OCI-M2 (cell line): ENCODE results near the gene ATF2.
"Not testable (repeated sequence)": the region's sequence is repeated elsewhere in the genome, so short reads cannot be mapped to it uniquely, and the experiment has no call there.

Experiments
- DNase-seq: peaks from one replicate; lab custom pipeline; 2025; ENCODE audit not compliant: unreplicated experiment; lab: John Stamatoyannopoulos, UW

Gene ATF2

DNA sequence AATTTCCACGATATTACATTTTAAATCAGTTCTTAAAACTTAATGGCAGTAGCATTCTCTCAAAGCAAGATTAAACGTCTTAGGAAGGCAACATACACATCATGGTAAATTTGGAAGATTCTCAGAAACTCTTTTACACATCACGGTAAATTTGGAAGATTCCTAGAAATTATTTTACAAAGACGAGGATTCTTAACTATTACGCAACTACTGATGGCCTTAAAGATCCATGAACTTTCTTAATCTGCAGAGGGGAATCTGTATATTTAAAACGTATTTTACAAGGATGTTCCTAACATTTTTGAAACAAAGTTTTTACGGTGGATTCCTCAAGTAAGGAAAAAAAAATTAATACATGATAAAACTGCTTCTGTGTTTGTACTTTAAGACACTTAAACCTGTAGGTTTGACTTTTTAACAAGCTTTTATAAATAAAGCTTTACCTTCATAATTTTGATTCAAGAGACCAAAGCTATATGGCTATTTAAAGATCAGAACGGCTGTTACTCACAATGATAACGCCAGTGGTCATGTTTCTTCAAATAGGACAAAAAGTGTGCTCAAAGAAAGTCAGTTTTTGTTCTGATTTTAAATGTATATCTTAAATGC is 1.7 kb downstream of the ATF2 start:
- DNase-seq: no peak

DNA sequence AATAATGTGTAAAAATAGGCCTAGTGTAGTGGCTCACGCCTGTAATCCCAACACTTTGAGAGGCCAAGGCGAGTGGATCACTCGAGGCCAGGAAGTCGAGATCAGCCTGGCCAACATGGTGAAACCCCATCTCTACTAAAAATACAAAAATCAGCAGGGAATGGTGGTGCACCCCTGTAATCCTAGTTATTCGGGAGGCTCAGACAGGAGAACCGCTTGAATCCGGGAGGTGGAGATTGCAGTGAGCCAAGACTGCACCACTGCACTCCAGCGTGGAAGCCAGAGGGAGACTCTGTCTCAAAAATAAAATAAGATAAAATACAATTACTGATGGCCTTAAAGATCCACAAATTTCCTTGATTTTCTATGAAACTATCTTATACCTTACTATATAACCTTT is 3.8 kb downstream of the ATF2 start:
- no peak for DNase-seq

DNA sequence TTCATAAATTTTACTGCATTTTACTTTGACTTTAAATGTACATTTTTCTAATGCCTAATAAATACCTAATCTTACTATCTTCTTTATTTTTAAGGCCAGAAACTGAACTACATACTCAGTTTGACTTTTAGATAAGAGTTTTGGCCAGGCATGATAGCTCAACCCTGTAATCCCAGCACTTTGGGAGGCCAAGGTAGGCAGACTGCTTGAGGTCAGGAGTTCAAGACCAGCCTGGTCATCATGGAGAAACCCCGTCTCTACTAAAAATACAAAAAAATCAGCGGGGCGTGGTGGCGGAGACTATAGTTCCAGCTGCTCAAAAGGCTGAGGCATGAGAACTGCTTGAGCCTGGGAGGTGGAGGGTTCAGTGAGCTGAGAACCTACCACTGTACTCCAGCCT is 9.1 kb downstream of the ATF2 start:
- DNase-seq: no peak

DNA sequence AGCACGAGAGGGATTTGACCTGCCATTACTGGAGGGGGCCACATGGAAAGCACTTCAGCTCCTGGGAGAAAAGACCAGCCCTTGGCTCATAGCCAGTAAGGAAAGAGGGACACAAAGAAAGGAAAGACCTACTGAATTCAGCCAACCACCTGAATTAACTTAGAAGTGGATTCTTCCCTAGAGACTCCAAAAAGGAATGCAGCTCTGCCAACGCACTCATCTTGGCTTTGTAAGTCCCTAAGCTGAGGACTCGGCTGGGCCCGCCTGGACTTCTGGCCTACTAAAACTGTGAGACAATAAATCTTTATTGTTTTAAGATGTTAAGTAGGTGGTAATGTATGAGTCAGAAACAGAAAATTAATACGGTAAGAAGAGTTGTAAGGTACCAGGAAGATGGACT is 11.5 kb downstream of the ATF2 start:
- DNase-seq: no peak

DNA sequence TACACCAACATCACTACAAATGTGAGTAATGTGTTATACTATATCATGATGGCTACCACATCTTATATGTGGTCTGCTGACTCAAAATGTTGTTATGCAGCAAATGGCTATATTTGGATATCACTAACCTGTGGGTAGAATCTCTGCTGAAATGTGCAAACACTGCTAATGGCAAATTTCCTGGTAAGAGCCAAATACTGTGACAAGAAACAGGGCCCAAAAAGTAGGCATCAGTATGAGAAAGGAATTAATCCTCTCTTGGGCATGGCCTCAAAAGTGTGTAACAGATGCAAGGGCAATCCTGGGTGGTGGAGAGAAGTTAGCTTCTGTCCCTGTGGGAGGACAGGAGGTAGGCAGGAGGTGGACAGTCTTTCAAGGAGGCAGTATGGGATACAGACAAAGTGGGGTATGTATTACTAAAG is 13.3 kb downstream of the ATF2 start:
- DNase-seq: no peak

DNA sequence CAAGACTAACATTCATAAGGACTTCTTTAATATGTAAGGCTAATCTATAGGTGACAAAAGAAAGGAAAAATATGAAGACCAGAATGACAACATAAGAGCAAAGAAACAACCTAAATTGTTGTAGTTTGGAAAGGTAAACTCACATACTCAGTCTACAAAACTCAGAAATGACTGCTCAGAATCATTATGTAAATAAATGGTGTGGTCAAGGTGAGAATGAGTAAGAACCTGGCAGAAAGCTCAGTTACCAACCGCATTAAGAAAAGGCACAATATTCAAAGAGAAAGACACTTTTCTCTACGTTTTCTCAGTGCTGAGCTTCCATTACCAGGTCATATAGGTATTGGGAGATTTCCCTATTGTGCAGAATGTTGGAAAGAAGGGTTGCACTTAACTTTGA is 15.8 kb downstream of the ATF2 start:
- no peak for DNase-seq

DNA sequence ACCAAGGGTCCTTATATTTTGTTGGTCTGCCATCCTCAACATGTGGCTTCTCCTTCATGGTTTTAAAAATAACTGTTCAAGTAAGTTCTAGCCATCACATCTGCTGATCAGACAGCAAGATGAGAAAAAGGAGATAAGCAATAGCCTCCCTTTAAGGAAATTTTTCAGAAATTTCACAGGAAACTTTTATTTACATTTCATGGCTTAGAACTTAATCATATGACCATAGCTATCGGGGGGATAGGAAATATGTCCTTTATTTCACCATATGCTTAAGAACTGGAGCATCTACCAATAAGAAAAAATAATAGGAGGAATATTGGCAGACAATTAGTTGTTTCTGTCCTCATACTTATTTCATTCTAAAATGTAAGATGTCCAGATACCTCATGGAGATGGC is 16.2 kb downstream of the ATF2 start:
- no peak for DNase-seq

DNA sequence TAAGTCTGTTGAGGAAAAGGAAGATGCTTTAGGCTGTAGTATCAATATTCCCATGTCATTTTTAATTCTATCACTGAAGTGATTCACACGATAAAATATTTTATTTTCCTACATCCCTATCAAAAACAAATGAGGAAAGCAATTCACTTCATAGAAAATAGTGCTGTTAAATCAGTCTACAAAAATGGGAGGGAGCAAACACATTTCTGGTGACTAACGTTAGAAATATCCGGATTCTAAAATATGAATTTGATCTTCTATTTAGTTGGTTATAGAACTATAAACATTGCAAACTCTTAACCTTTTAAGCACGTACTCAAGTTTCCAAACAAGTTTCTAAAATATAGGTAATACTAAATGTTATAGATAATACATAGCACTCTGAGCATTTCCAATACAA is 20.8 kb downstream of the ATF2 start:
- no peak for DNase-seq

DNA sequence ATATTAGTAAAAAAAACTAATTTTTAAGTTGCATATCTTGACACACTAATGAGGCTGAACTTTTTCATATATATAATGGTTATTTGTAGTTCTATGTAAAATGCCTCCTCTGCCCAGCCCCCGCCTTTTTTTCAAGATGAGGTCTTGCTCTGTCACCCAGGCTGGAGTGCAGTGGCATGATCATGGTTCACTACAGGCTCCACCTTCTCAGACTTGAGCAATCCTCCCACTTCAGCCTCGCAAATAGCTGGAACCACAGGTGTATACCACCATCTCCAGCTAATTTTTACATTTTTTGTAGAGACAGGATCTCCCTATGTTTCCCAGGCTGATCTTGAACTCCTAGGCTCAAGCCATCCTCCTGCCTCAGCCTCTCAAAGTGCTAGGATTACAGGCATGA is 24.3 kb downstream of the ATF2 start:
- DNase-seq: no peak

DNA sequence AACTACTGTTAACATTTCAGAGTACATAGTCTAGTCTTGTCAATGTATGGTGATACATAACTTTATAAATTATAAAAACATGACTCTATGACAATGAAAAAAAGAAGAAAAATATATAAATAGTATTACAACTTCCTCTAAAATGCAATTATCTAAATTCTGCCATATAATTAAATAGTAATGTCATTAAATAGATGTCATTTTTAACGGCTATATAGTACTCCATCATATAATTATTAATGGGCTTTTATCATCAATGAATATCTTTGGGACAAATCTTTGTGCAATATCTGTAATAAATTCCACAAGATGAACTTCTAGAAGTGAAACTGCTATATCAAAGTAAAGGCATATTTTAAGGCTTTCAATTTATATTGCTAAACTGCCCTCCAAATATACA is 24.8 kb downstream of the ATF2 start:
- no peak for DNase-seq

DNA sequence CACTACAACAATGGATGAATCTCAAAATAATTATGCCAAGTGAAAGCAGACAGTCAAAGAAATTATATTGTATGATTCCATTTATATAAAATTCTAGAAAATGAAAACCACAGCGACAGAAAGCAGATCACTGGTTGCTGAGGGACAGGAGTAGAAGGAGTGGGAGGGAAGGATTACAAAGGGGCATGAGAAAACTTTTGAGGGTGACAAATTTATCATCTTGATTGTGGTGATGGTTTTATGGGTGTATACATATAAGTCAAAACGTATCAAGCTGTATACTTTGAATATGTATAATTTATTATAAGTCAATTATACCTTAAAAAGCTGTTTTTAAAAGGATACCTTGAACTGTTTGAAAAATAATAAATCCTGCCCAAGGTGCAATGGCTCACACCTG is 27.7 kb downstream of the ATF2 start:
- DNase-seq: no peak

DNA sequence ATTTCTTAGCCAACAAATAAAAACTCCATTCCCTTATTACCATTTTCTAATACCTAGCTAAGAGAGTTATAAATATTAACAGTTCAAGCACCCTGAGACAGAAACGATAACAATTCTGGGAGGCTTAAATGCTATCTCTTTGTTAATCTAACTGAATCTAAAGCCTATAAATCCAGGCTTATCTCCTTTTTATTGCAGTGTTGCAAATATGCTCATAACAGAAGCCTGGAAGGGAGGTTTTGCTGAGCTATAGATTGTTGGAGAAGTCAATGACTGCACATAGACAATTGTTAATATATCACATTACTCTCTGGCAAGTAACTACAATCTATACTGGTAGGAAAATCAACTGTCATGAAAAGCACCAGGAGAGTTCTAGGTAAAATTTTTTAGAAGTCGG is 30.2 kb downstream of the ATF2 start:
- no peak for DNase-seq

DNA sequence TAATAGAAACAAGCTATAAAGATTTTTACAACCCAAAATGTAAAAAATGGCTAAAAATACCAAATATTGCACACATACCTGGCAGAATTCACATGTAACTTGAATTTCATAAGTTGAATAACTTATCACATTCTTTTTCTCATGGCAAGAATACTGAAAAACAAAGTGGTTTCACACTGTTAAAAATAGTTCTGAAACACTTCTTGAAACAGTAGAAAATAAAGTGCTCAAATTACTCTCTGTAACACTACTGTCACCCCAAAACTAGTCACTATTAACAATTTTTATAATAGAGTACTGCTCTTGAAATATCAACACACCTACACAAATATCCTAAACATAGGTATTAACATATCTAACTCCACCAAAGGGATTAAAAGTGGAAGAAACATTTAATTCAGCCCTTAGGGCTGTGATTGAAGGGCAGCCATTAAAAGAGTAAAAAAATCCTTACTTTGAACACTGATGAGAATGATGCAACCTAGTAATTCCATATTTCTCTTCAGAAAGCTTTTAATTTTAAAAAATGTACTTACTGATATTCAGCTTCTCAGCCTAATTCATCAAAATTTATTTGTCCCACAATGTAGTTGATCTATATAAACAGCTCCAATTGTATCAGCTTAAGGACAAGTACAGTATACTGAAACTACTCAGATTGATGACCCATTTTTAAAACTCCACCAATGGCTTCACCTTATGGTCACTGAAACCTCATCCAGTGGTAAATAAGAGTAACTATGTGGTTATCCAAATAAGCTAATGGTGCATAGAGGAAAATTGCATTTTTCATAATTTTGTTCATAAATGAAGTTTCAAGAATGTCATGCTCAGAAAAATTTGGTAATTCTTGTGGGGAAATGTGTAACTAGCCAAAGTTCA is 31.4 kb downstream of the ATF2 start:
- DNase-seq: no peak

DNA sequence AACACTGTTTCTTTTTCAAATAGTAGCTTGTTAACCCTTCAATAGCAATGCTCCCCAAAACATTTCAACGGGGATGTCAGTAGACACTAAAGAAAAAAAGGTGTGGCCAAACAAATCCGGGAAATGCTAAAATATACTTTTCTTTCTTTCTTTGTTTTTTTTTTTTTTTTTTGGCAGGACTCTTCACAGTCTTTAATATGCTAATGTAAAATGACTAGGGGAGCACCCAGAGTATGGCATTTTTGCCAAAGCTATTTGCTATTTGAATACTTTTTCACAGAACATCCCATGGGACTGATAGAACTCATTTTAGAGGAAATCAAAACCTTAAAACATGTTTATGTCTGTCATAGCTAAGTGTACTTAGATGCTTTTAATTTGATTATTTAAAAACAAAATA is 32.1 kb downstream of the ATF2 start:
- no peak for DNase-seq

DNA sequence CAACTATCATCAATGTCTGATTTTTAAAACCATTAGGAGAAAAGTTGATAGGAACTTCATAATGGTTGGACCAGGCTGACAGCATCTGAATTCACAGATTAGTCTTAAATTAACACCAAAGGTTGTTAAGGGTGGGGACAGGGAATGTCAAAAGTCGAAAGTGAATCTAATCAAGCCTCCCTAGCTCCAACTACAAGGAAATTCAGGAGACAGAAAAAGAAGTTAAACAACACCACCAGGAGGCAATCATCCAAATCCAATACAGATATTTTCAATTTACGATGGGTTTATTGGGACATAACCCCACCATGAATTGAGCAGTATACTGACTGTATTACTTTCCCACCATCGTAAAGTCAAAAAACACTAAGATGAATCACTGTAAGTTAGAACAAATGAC is 32.8 kb downstream of the ATF2 start:
- no peak for DNase-seq

DNA sequence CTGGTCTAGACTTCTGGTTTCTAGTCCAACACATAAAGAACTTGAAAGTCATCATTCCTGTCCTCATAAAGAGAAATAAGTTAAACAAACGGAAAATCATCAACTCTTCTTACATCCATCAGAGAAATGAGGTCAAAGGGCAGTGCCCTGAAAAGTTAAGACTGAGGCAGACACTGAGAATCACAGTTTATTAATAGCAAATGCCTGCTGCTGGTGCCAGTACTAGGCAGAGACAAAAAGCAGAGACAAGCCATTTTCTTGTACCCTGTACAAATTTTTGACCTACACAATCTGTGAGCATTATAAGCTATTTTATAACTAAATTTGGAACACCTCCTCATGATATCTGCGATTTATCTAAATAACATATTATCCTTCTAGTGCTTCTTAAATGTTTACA is 36.8 kb downstream of the ATF2 start:
- no peak for DNase-seq

DNA sequence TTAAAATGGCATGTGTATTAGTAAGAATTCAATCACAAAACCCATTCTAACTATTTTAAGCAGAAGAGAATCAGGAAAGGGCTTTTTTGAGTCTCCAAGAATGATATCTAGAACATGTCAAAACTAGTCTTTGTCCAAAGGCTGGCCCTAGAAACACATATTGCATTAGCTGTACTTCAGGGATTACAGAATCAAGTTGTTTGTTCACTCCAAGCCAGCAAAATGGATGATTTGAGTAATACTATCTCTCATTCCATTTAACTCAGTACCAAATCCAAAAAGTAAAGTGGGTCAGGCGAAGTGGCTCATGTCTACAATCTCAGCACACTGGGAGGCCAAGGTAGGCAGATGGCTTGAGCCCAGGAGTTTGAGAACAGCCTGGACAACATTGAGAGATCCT is 41.3 kb downstream of the ATF2 start:
- DNase-seq: no peak

DNA sequence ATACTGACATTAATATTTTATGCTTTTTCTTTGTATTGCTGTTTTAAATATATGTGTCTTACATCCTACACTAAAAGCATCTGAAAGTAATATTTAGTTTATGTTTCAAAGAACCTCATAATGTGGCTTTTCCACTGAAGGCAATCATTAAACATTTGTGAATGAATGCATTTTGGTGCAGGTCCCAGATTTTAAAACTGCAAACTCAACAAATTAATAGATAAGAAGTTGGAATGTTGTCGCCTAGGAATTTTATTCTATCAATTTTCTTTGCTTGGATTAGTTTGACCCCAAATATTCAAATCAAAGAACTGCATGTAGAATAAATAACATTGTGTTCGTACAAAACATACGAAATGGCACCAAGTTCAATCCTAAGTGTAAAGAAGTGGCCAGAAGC is 44.7 kb downstream of the ATF2 start:
- no peak for DNase-seq

DNA sequence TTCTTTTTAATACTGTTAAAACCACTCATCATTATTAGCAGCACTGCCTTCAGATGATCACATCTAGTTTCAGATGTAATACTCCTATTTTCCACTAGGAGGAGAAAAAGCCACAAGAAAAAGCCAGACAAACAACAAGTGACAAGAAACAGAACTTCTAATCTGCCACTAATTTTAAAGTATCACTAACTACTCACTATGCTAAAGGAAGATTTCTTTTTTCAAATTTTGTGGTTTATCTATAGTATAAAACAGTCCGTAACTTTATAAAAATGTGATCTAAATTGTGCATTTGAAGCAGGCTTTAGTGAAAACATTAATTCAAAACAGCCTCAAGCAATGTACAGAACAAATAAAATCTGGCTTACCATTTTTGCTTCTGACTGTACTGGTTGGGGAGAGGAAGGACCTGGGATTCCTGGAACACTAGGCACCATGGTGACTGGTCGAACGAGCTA is 56.8 kb downstream of the ATF2 start:
- no peak for DNase-seq

DNA sequence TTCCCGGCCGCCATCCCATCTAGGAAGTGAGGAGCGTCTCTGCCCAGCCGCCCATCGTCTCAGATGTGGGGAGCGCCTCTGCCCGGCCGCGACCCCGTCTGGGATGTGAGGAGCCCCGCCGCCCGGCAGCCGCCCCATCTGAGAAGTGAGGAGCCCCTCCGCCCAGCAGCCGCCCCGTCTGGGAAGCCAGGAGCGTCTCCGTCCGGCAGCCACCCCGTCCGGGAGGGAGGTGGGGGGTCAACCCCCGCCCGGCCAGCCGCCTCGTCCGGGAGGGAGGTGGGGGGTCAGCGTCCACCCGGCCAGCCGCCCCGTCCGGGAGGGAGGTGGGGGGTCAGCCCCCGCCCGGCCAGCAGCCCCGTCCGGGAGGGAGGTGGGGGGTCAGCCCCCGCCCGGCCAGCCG is 59.9 kb downstream of the ATF2 start:
- DNase-seq: not testable (repeated sequence)

DNA sequence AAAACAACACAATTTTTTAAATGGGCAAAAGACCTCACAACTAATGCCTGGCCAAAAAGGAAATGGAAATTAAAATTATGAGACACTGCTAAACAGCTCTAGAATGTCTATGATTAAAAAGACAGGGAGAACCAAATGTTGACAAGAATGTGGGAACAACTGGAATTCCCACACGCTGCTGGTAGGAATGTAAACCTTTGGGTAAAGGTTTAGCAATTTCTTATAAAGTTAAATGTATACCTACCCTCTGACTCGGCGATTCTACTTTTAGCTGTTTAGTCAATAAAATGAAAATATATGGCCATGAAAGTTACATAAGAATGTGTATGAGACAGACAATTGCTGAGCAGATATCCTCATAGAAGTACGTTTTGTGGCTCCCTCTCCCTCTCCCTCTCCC is 60.9 kb downstream of the ATF2 start:
- DNase-seq: no peak

DNA sequence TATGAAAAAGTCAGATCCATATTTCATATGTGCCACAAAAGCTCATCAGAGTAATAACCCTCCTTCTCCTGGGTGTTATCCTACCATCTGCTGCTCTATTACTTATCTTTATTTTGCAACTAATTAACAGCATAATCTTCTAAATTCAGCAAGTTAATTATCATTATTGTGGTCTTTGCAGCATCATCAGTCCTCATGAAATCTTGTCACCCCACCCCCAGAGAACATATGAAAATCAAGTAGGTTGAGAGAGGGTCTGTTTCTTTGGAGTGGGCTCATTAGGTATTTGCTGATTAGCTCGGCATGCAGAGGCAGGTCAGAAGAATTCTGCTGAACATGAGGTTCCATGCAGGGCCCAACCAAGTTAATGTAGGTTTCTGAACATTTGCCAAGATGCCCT is 64.8 kb downstream of the ATF2 start:
- no peak for DNase-seq

DNA sequence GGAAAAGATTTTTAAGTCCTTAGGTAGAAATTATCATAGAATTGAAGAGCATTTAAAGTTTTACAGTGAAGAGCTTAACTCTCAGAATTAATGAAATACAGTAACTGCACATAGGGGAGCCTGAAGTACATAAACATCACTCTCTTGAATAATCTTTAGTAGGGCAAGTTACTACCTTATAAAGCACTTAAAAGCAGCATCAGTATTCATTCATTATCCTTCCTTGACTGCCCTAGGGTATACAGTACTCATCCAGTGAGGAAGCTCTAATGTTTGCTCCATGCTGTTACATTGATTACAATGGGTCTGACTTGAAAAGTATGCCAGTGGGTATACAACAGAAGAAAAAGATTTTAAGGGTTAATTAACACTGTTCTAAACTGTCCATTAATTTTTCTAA is 66.5 kb downstream of the ATF2 start:
- no peak for DNase-seq
